Heart left ventricle (tissue), 16 donors: ENCODE results near the gene MPST. TPM values are rescaled to one million over a fixed set of nuclear protein-coding genes. Genes with fewer than 3 reads are reported as not detected.

ENCODE experiments used
- ATAC-seq, 4 donors: fragments of 200-7000 bp; cut with Tn5 transposase; one replicate each; pipeline ENCODE4 v1.9.1; 2020 to 2022; ENCODE audit warnings: moderate library complexity in 4 of 4, mild to moderate bottlenecking in 3 of 4, moderate number of reproducible peaks in 1 of 4
- DNase-seq, 5 donors: peaks; one replicate each; pipeline ENCODE4 v3.0.0-alpha.2; 2020
- H3K27ac ChIP-seq, 12 donors: fragments of 200-600 bp; sonication (generic) in 4 of 12; one replicate each; pipeline versions ENCODE4 v1.5.0 to v1.8.0; 2016 to 2022; ENCODE audit warnings: mild to moderate bottlenecking in 2 of 12
- H3K27me3 ChIP-seq, 9 donors: fragments of 200-600 bp; sonication (generic) in 2 of 9; one replicate each; pipeline versions ENCODE4 v1.5.1 to v1.8.0; 2016 to 2022; ENCODE audit warnings: mild to moderate bottlenecking in 3 of 9
- H3K36me3 ChIP-seq, 9 donors: fragments of 200-600 bp; sonication (generic) in 2 of 9; one replicate each; pipeline versions ENCODE4 v1.5.0 to v1.8.0; 2018 to 2022; ENCODE audit warnings: mild to moderate bottlenecking in 2 of 9
- H3K4me1 ChIP-seq, 12 donors: fragments of 200-600 bp; sonication (generic) in 4 of 12; one replicate each; pipeline versions ENCODE4 v1.5.0 to v1.8.0; 2016 to 2022; ENCODE audit warnings: mild to moderate bottlenecking in 3 of 12
- H3K4me3 ChIP-seq, 12 donors: fragments of 200-600 bp; sonication (generic) in 4 of 12; one replicate each; pipeline versions ENCODE4 v1.5.0 to v1.8.0; 2017 to 2022; ENCODE audit warnings: mild to moderate bottlenecking in 9 of 12, moderate library complexity in 4 of 12
- H3K9me3 ChIP-seq, 12 donors: fragments of 200-600 bp; sonication (generic) in 4 of 12; one replicate each; pipeline versions ENCODE4 v1.5.0 to v1.8.0; 2016 to 2022; ENCODE audit warnings: mild to moderate bottlenecking in 1 of 12
- CTCF ChIP-seq, 12 donors: fragments of 200-600 bp; sonication (generic) in 4 of 12; IDR thresholded peaks; one replicate each; pipeline versions ENCODE4 v1.5.0 to v1.8.0; 2018 to 2022; ENCODE audit warnings: antibody characterized with exemption in 12 of 12, mild to moderate bottlenecking in 5 of 12
- POLR2A ChIP-seq, 2 donors: fragments of 450-650 bp; IDR thresholded peaks; one replicate each; pipeline ENCODE4 v1.6.1; 2017; ENCODE audit warnings: antibody characterized with exemption in 2 of 2, mild to moderate bottlenecking in 2 of 2, moderate library complexity in 2 of 2
- WGBS, 4 donors: extraction: QIAGEN DNeasy Blood & Tissue Kit in 2 of 4; methylation state at CpG; one replicate each; pipeline versions ENCODE4 v1.1.5 to v1.1.7; 2013 to 2018; 5-methylcytosine and 5-hydroxymethylcytosine counted together
- intact Hi-C, 10 donors: fragments of 100-400 bp; cut with DNase I; formaldehyde crosslinking; loops; one replicate each; pipeline versions ENCODE4 v1.11.1 to v1.14.2; 2022
- polyA plus RNA-seq, 2 donors: library from polyadenylated mRNA; stranded (reverse); fragments of 200-250 nt; gene quantifications; one replicate each; pipeline ENCODE4 v1.2.3, GENCODE V29; 2013
- total RNA-seq, 9 donors: library from RNA; depleted of rRNA in 2 of 9; stranded (reverse); fragments of >200 nt in 2 of 9; fragmentation: NEBNext Ultra II Directional in 3 of 9; extraction: Animal tissue kit (Norgen Biotek cat#: 25700) in 3 of 9; gene quantifications; one replicate each; pipeline versions ENCODE4 v1.1.0 to v1.2.4, GENCODE V29; 2016 to 2023
- donor health status: ischemic (EF 13 %, LVEDD 7.1; RV severe dilation, severe dysfunction).
- donor health status: healthy with polysubstance abuse.
- donor health status: DM: no; HTN: yes; CAD: no.
- donor health status: DM: no; HTN: no; CAD: no.
- donor health status: ischemic (EF 25% LVEDD 6.9; RV normal size, moderate dysfunction).
- donor health status: ischemic (EF 25% LVEDD 5.7; RV mildly dilated, moderate dysfunction).
- donor health status: healthy.
- donor health status: DM: yes; HTN: yes; CAD: no.
- donor health status: ischemic (EF 35%, LVEDD 5.7; RV mildly dilated, moderate dysfunction).
- donor health status: nonischemic (EF 11% LVEDD 7.7; RV severe dilation, severe dysfunction).
- donor health status: DM: yes; HTN: yes; CAD: no.
- donor health status: PGD.
- donor health status: ischemic (EF 29% LVEDD 5.4; RV normal size, mild dysfunction).
- donor health status: nonischemic (EF 23%, LVEDD 6.1; RV moderate dilation, normal function).

The MPST gene
- total and polyA plus RNA-seq, 11 donors: 27.5 to 157 (median 59.9) TPM

- no peak overlapping the region for H3K4me3 ChIP-seq
- ATAC-seq (no peak), DNase-seq (no peak)
- intact Hi-C loops: no loop called here
- TF ChIP-seq CTCF (IDR thresholded peaks at IDR 0.05): no peak
- no peak for TF ChIP-seq POLR2A (IDR thresholded peaks at IDR 0.05)
- 69 to 81% (median 76%) methylated on average over 2 of the region's 2 CpGs for WGBS, 4 donors
- no peaks in the 10 kb centered on the region for H3K4me1 ChIP-seq
- no peaks in the 10 kb centered on the region for H3K9me3 ChIP-seq
- H3K36me3 ChIP-seq: no peaks in the 10 kb centered on the region
- H3K27me3 ChIP-seq: peaks cover 0 to 8% (median 0%) of the 10 kb centered on the region in 9 donors
- H3K27ac ChIP-seq: no peak overlapping the region
Observed at GRCh38 chr22:36997746-36998145, 21.8 kb upstream of the MPST start.

DNA sequence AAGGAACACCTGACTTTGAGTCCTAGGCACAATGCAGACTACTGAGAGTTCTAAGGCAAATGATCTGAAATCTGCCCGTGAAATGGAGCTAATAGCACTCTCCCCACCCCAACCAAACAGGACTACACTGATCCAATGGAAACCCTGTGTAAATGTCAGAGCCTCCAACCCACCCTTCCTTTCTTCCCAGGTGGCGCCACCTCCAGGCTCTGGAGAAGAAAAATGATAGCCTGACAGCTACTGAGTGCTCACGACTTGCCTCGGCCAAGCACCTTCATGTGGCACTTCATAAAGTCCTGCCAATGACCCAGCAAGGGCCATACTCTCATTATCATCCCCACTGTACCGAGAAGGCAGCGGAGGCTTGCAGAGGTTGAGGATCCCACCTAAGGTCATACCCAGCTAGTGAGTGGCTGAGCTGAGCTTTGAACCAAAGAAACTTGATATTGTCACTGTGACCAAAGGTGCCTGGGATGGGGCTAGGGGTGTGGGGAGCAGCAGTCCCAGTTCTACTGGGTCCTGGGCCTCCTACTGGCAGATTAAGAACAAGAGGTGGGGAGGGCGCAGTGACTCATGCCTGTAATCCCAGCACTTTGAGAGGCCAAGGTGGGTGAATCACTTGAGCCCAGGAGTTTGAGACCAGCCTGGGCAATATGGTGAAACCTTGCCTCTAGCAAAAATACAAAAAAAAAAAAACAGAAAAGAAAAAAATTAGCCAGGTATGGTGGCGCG is 20.8 kb upstream of the MPST start:
- no peak overlapping the region for H3K4me3 ChIP-seq
- no peaks in the 10 kb centered on the region for H3K9me3 ChIP-seq
- no peaks in the 10 kb centered on the region for H3K36me3 ChIP-seq
- H3K27ac ChIP-seq: no peak overlapping the region
- DNase-seq (no peak), ATAC-seq (no peak)
- intact Hi-C loops: no loop called here
- 74 to 84% (median 77%) methylated on average over 9 of the region's 9 CpGs for WGBS, 4 donors
- TF ChIP-seq CTCF (IDR thresholded peaks at IDR 0.05) (no peak), POLR2A (IDR thresholded peaks at IDR 0.05) (no peak)
- H3K4me1 ChIP-seq: no peaks in the 10 kb centered on the region
- no peaks in the 10 kb centered on the region for H3K27me3 ChIP-seq

DNA sequence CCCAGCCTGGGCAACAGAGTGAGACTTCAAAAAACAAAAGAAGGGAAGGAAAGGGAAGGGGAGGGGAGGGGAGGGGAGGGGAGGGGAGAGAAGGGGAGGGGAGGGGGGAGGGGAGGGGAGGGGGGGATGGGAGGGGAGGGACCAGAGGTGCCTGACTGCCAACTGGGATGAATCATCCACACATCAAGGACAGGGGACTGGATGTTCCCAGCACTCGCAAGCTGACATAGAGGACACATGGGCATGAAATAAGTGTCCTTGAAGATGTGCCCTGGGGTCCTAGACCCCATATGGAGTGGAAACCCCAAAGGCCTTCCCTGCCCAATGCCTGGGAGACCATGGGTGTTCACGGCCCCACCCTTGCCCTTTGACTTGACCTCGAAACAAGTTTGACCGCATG is 20.1 kb upstream of the MPST start:
- intact Hi-C loops: no loop called here
- Histone ChIP-seq H3K27ac (no peak overlapping the region), H3K27me3 (no peaks in the 10 kb centered on the region), H3K4me3 (no peak overlapping the region), H3K36me3 (no peaks in the 10 kb centered on the region), H3K4me1 (no peaks in the 10 kb centered on the region), H3K9me3 (no peaks in the 10 kb centered on the region)
- DNase-seq: no peak
- ATAC-seq: peak in 2 of 4 donors; percentile 40 to 71
- WGBS, 4 donors: 63 to 85% (median 80%) methylated on average over 4 of the region's 4 CpGs
- TF ChIP-seq CTCF (IDR thresholded peaks at IDR 0.05) (no peak), POLR2A (IDR thresholded peaks at IDR 0.05) (no peak)

DNA sequence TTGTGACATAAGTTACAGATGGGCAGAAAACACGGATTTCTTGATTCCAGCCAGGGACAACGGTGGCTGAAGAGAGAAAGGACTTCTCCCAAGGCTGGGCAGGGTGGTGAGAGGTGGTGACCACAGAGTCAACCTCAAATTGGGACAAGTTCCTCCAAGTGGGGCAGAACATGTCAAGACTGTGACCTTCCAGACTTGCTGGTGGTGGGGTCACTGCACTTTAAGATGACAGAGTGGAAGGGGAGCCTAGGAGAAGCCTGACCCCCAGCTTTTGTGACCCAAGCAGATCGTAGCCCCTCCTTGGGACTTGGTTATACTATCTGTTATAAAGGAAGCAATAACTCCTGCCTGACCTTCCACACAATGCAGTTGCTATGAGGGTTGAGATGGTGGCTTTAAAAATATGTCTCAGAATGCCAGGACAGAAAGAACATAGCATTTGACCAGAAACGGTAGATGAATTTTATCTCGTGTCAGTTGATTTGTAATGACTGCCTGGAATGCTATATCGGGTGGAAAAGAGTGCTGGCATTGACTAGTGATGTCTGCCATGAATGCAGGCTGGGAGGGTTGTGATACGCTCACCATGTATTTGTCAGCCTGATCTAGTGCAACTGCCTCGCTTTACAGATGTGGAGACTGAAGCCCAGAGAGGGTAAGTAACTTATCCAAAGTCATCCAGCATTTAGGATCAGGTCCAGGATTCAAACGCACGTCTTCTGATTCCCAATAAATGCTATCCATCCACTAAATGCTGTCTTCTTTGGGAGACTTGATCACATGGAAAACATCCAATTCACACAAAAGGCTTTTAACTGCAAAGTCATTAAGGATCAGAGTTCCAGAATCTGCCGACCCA is 18.6 kb upstream of the MPST start:
- TF ChIP-seq POLR2A (IDR thresholded peaks at IDR 0.05): no peak
- TF ChIP-seq CTCF (IDR thresholded peaks at IDR 0.05): no peak
- Histone ChIP-seq H3K27ac (no peak overlapping the region), H3K9me3 (peaks cover 0 to 5% (median 0%) of the 10 kb centered on the region in 12 donors), H3K4me3 (no peak overlapping the region), H3K4me1 (no peaks in the 10 kb centered on the region), H3K27me3 (no peaks in the 10 kb centered on the region), H3K36me3 (no peaks in the 10 kb centered on the region)
- 59 to 67% (median 63%) methylated on average over 11 of the region's 11 CpGs for WGBS, 4 donors
- no peak for DNase-seq
- intact Hi-C loops: no loop called here
- no peak for ATAC-seq
